Esophagus muscularis mucosa (tissue), 4 donors: ENCODE measurements around the gene P2RX5. TPM values are rescaled to one million over a fixed set of nuclear protein-coding genes. Genes with fewer than 3 reads are reported as not detected.
"Not testable (repeated sequence)": the region's sequence is repeated elsewhere in the genome, so short reads cannot be mapped to it uniquely, and the experiment has no call there.

ENCODE experiments used
- DNase-seq: peaks from one replicate; pipeline ENCODE4 v3.0.0-alpha.2; 2017; ENCODE audit errors: extremely low spot score
- H3K27ac ChIP-seq, 4 donors: fragments of 200-600 bp; sonication (generic); replicated peaks in 1 of 4; 1 replicate in 3 of 4; 2 replicates in 1 of 4; pipeline ENCODE4 v1.5.1; 2016 to 2019; ENCODE audit warnings: mild to moderate bottlenecking in 1 of 4
- H3K27me3 ChIP-seq, 4 donors: fragments of 200-600 bp; sonication (generic); one replicate each; pipeline versions ENCODE4 v1.5.1 to v1.6.0; 2016 to 2019
- H3K36me3 ChIP-seq, 4 donors: fragments of 200-600 bp; sonication (generic); one replicate each; pipeline ENCODE4 v1.5.1; 2016 to 2019
- H3K4me1 ChIP-seq, 4 donors: fragments of 200-600 bp; sonication (generic); one replicate each; pipeline ENCODE4 v1.5.1; 2016 to 2019
- H3K4me3 ChIP-seq, 4 donors: fragments of 200-600 bp; sonication (generic); 1 replicate in 2 of 4; 2 replicates in 2 of 4; pipeline ENCODE4 v1.5.1; 2016 to 2019; ENCODE audit warnings: mild to moderate bottlenecking in 4 of 4, moderate library complexity in 1 of 4
- H3K9me3 ChIP-seq, 4 donors: fragments of 200-600 bp; sonication (generic); 1 replicate in 3 of 4; 2 replicates in 1 of 4; pipeline ENCODE4 v1.5.1; 2016 to 2019
- CTCF ChIP-seq, 3 experiments: fragments of 200-600 bp in 2 of 3; fragments of 450-650 bp in 1 of 3; sonication (generic) in 2 of 3; IDR thresholded peaks; one replicate each; pipeline ENCODE4 v1.5.1; 2017 to 2019; ENCODE audit warnings: antibody characterized with exemption in 3 of 3, mild to moderate bottlenecking in 2 of 3, moderate library complexity in 1 of 3
- EP300 ChIP-seq: sonication (generic); formaldehyde crosslinking; IDR thresholded peaks from one replicate; pipeline ENCODE4 v1.6.1; 2017; ENCODE audit warnings: antibody characterized with exemption
- POLR2A ChIP-seq: fragments of 450-650 bp; IDR thresholded peaks from one replicate; pipeline ENCODE4 v1.6.1; 2017; ENCODE audit warnings: antibody characterized with exemption, moderate library complexity, mild to moderate bottlenecking, low read depth
- POLR2AphosphoS5 ChIP-seq, 2 donors: sonication (generic); formaldehyde crosslinking; IDR thresholded peaks; one replicate each; pipeline ENCODE4 v1.6.1; 2017; ENCODE audit warnings: antibody characterized with exemption in 2 of 2
- WGBS: methylation state at CpG from one replicate; pipeline ENCODE4 v1.1.5; 2018; 5-methylcytosine and 5-hydroxymethylcytosine counted together
- intact Hi-C: fragments of 100-400 bp; cut with DNase I; formaldehyde crosslinking; loops from one replicate; pipeline ENCODE4 v1.15.1; 2023
- total RNA-seq, 4 donors: library from RNA; depleted of rRNA; stranded (reverse); fragments of >200 nt; gene quantifications; one replicate each; pipeline versions ENCODE4 v1.1.0 to v1.2.1, GENCODE V29; 2016

The P2RX5 gene
- total RNA-seq, 4 donors from 2014 or later, result 0.19 to 1.5 (median 1.0) TPM

DNA sequence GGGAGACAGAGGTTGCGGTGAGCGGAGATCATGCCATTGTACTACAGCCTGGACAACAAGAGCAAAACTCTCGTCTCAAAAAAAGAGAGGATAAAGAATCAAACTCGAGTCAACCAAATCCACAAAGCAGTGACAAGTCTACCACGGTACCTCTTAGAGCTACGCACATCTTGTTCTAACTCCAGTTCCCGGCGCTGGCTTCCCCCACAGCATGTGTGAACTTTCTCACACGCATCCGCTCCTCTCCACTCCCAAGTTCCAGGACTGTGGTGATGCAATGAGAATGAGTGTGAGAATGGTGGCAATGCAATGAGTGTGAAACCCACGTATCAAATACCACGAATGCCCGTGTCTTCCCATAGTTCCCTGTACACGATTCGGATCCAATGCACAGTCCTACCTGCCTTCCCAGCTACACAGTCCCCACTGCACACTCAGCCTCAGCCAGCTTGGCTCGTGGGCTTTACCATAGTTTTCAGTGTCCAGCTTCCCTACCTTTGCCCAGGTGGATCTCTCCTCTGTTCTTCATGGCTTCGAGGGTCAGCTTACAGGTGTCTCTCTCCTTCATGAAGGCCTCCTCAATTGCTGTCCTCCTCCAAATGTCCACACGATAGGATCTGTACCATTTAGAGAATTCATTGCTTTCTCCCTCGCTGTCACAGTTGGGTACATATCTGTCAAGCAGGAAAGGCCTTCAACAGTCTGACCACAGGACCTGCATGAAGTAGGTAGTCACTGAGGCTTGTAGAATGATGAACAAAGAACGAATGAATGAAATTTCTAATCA is 9.2 kb upstream of the P2RX5 start:
- no peak for DNase-seq
- Histone ChIP-seq H3K27ac (no peak overlapping the region), H3K36me3 (no peaks in the 10 kb centered on the region), H3K4me1 (peaks cover 0 to 10% (median 0%) of the 10 kb centered on the region in 4 donors), H3K27me3 (no peaks in the 10 kb centered on the region), H3K9me3 (no peaks in the 10 kb centered on the region), H3K4me3 (no peak overlapping the region)
- intact Hi-C loops, result no loop called here
- TF ChIP-seq CTCF (IDR thresholded peaks at IDR 0.05) (no peak), EP300 (no peak), POLR2AphosphoS5 (IDR thresholded peaks at IDR 0.05) (no peak), POLR2A (no peak)
- WGBS, result 88% methylated on average over 20 of the region's 20 CpGs

DNA sequence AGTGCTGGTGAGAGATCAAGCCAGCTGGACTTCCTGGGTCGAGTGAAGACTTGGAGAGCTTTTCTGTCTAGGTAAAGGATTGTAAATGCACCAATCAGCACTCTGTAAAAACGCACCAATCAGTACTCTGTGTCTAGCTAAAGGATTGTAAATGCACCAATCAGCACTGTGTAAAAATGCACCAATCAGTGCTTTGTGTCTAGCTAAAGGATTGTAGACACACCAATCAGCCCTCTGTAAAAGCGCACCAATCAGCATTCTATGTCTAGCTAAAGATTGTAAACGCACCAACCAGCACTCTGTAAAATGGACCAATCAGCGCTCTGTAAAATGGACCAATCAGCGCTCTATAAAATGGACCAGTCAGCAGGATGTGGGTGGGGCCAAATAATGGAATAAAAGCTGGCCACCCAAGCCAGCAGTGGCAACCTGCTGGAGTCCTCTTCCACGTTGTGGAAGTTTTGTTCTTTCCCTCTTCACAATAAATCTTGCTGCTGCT is 6.1 kb upstream of the P2RX5 start:
- H3K36me3 ChIP-seq, DNase-seq, H3K4me1 ChIP-seq, H3K4me3 ChIP-seq, H3K27me3 ChIP-seq, H3K27ac ChIP-seq, intact Hi-C loops: not testable (repeated sequence)
- peaks cover 0 to 11% (median 5%) of the 10 kb centered on the region in 4 donors for H3K9me3 ChIP-seq
- WGBS, result 85% methylated on average over 7 of the region's 7 CpGs

GRCh38 chr17:3699951-3700350 is 4.0 kb upstream of the P2RX5 start:
- WGBS, result 88% methylated on average over 4 of the region's 4 CpGs
- Histone ChIP-seq H3K4me1 (peaks cover 14 to 19% (median 17%) of the 10 kb centered on the region in 4 donors), H3K9me3 (peaks cover 0 to 11% (median 5%) of the 10 kb centered on the region in 4 donors), H3K27ac (no peak overlapping the region), H3K4me3 (no peak overlapping the region), H3K36me3 (no peaks in the 10 kb centered on the region), H3K27me3 (peaks cover 0 to 31% (median 17%) of the 10 kb centered on the region in 4 donors)
- no peak for TF ChIP-seq POLR2AphosphoS5 (IDR thresholded peaks at IDR 0.05)
- no peak for TF ChIP-seq EP300
- TF ChIP-seq POLR2A, result no peak
- no peak for DNase-seq
- intact Hi-C loops, result no loop called here

- Histone ChIP-seq H3K4me1 (peaks cover 18 to 23% (median 21%) of the 10 kb centered on the region in 4 donors), H3K27me3 (peaks cover 0 to 49% (median 30%) of the 10 kb centered on the region in 4 donors), H3K36me3 (no peaks in the 10 kb centered on the region), H3K27ac (no peak overlapping the region), H3K4me3 (no peak overlapping the region), H3K9me3 (peaks cover 0 to 11% (median 5%) of the 10 kb centered on the region in 4 donors)
- 82% methylated on average over 2 of the region's 4 CpGs for WGBS
- no peak for DNase-seq
- intact Hi-C loops, result no loop called here
- TF ChIP-seq POLR2A, result no peak
- TF ChIP-seq POLR2AphosphoS5 (IDR thresholded peaks at IDR 0.05), result no peak
- no peak for TF ChIP-seq EP300
- no peak for TF ChIP-seq CTCF (IDR thresholded peaks at IDR 0.05)
Observed at GRCh38 chr17:3698139-3698538, 2.2 kb upstream of the P2RX5 start.

DNA sequence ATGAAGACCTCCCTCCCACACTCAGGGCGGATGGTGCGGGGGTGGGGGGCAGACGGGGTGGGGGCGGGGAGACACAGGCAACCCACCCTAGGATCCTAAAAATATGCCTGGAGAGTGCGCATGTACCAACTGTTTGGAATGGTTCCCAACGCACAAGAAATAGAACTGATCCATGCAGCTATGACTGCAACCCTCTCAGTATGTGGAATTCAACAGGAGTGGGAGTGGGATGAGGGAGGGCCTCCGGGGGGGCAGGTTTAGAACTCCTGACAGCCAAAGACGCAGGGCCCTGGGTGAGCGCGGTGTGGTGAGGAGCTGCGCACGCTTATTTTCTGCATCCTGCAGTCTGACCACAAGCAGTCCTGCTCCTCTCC is 1.1 kb upstream of the P2RX5 start:
- peaks cover 0 to 57% (median 30%) of the 10 kb centered on the region in 4 donors for H3K27me3 ChIP-seq
- H3K9me3 ChIP-seq, result peaks cover 0 to 11% (median 5%) of the 10 kb centered on the region in 4 donors
- DNase-seq, result no peak
- WGBS, result 57% methylated on average over 9 of the region's 12 CpGs
- peaks cover 18 to 23% (median 21%) of the 10 kb centered on the region in 4 donors for H3K4me1 ChIP-seq
- H3K4me3 ChIP-seq, result no peak overlapping the region
- TF ChIP-seq POLR2A (no peak), EP300 (no peak), CTCF (IDR thresholded peaks at IDR 0.05) (no peak), POLR2AphosphoS5 (IDR thresholded peaks at IDR 0.05) (no peak)
- no peaks in the 10 kb centered on the region for H3K36me3 ChIP-seq
- intact Hi-C loops, result no loop called here
- no peak overlapping the region for H3K27ac ChIP-seq
